Thyroid gland (tissue), 4 donors: Measurements from ENCODE around the gene APC2. TPM values are rescaled to one million over a fixed set of nuclear protein-coding genes. Genes with fewer than 3 reads are reported as not detected.

Experiments used
- DNase-seq, 2 donors: peaks; one replicate each; pipeline ENCODE4 v3.0.0-alpha.2; 2019
- H3K27ac ChIP-seq, 3 donors: fragments of 200-600 bp; sonication (generic); 1 replicate in 2 of 3; 2 replicates in 1 of 3; pipeline ENCODE4 v1.5.1; 2016 to 2019; ENCODE audit warnings: mild to moderate bottlenecking in 1 of 3, moderate library complexity in 1 of 3
- H3K27me3 ChIP-seq: fragments of 200-600 bp; sonication (generic); one replicate; pipeline ENCODE4 v1.5.1; 2019
- H3K36me3 ChIP-seq, 2 donors: fragments of 200-600 bp; sonication (generic); one replicate each; pipeline ENCODE4 v1.5.1; 2016 to 2019
- H3K4me1 ChIP-seq, 2 donors: fragments of 200-600 bp; sonication (generic); one replicate each; pipeline ENCODE4 v1.5.1; 2017 to 2019
- H3K4me3 ChIP-seq, 3 donors: fragments of 200-600 bp; sonication (generic); replicated peaks in 1 of 3; 1 replicate in 2 of 3; 2 replicates in 1 of 3; pipeline ENCODE4 v1.5.1; 2016; ENCODE audit warnings: mild to moderate bottlenecking in 1 of 3
- H3K9me3 ChIP-seq: fragments of 200-600 bp; sonication (generic); one replicate; pipeline ENCODE4 v1.5.1; 2017
- POLR2A ChIP-seq, 2 donors: fragments of 450-650 bp; IDR thresholded peaks; one replicate each; pipeline ENCODE4 v1.6.1; 2017; ENCODE audit warnings: antibody characterized with exemption in 2 of 2, mild to moderate bottlenecking in 2 of 2, moderate library complexity in 1 of 2
- WGBS, 2 donors: methylation state at CpG; one replicate each; pipeline ENCODE4 v1.1.5; 2017; 5-methylcytosine and 5-hydroxymethylcytosine counted together
- intact Hi-C: fragments of 100-400 bp; cut with DNase I; formaldehyde crosslinking; loops from one replicate; pipeline ENCODE4 v1.15.1; 2023
- total RNA-seq, 4 donors: library from RNA; depleted of rRNA; stranded (reverse); fragments of >200 nt; gene quantifications; one replicate each; pipeline ENCODE4 v1.2.3, GENCODE V29; 2016
- TF ChIP-seq, protein P1 (sequence below), 6 experiments: fragments of 200-600 bp in 3 of 6; fragments of 450-650 bp in 3 of 6; sonication (generic) in 3 of 6; IDR thresholded peaks; one replicate each; pipeline ENCODE4 v1.5.1; 2016 to 2019; ENCODE audit warnings: antibody characterized with exemption in 6 of 6, mild to moderate bottlenecking in 2 of 6, inconsistent platforms in 1 of 6, moderate library complexity in 1 of 6

Gene APC2
- total RNA-seq, 4 donors from 2014 or later: under 0.01 to 0.20 (median 0.08) TPM; not detected in 1

DNA sequence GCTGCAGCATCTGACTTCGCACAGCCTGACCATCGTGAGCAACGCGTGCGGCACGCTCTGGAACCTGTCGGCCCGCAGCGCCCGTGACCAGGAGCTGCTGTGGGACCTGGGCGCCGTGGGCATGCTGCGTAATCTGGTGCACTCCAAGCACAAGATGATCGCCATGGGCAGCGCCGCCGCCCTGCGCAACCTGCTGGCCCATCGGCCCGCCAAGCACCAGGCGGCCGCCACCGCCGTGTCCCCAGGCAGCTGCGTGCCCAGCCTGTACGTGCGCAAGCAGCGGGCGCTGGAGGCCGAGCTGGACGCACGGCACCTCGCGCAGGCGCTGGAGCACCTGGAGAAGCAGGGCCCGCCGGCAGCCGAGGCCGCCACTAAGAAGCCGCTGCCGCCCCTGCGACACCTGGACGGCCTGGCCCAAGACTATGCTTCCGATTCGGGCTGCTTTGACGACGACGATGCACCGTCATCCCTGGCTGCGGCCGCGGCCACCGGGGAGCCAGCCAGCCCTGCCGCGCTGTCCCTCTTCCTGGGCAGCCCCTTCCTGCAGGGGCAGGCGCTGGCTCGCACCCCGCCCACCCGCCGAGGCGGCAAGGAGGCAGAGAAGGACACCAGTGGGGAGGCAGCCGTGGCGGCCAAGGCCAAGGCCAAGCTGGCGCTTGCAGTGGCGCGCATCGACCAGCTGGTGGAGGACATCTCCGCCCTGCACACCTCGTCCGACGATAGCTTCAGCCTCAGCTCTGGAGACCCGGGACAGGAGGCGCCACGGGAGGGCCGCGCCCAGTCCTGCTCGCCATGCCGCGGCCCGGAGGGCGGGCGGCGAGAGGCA lies 15.5 kb downstream of the APC2 start:
- H3K27me3 ChIP-seq: peaks cover 37% of the 10 kb centered on the region
- TF ChIP-seq, protein P1, sequence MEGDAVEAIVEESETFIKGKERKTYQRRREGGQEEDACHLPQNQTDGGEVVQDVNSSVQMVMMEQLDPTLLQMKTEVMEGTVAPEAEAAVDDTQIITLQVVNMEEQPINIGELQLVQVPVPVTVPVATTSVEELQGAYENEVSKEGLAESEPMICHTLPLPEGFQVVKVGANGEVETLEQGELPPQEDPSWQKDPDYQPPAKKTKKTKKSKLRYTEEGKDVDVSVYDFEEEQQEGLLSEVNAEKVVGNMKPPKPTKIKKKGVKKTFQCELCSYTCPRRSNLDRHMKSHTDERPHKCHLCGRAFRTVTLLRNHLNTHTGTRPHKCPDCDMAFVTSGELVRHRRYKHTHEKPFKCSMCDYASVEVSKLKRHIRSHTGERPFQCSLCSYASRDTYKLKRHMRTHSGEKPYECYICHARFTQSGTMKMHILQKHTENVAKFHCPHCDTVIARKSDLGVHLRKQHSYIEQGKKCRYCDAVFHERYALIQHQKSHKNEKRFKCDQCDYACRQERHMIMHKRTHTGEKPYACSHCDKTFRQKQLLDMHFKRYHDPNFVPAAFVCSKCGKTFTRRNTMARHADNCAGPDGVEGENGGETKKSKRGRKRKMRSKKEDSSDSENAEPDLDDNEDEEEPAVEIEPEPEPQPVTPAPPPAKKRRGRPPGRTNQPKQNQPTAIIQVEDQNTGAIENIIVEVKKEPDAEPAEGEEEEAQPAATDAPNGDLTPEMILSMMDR (IDR thresholded peaks at IDR 0.05): peak in 4 of 6 experiments; percentile 11 to 53 (median 30)
- no peak for TF ChIP-seq POLR2A (IDR thresholded peaks at IDR 0.05)
- no peaks in the 10 kb centered on the region for H3K36me3 ChIP-seq
- intact Hi-C loops: no loop called here
- no peaks in the 10 kb centered on the region for H3K9me3 ChIP-seq
- H3K4me3 ChIP-seq: no peak overlapping the region
- DNase-seq: peak; percentile 45 to 47
- H3K4me1 ChIP-seq: peaks cover 19 to 42% of the 10 kb centered on the region in 2 donors
- WGBS, 2 donors: 55% methylated on average over 13 of the region's 83 CpGs; no CpG with 5 or more reads in 1 of the 2 donors
- no peak overlapping the region for H3K27ac ChIP-seq

DNA sequence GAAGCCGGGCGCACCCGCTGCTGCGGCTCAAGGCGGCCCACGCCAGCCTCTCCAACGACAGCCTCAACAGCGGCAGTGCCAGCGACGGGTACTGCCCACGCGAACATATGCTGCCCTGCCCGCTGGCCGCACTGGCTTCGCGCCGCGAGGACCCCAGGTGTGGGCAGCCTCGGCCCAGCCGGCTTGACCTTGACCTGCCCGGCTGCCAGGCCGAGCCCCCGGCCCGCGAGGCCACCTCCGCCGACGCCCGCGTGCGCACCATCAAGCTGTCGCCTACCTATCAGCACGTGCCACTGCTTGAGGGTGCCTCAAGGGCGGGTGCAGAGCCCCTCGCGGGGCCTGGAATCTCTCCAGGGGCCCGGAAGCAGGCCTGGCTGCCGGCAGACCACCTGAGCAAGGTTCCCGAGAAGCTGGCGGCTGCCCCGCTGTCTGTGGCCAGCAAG lies 16.1 kb downstream of the APC2 start:
- Histone ChIP-seq H3K4me3 (no peak overlapping the region), H3K4me1 (peaks cover 26 to 49% of the 10 kb centered on the region in 2 donors), H3K9me3 (no peaks in the 10 kb centered on the region), H3K27me3 (peaks cover 43% of the 10 kb centered on the region), H3K36me3 (no peaks in the 10 kb centered on the region), H3K27ac (no peak overlapping the region)
- DNase-seq: no peak
- TF ChIP-seq POLR2A (IDR thresholded peaks at IDR 0.05): no peak
- TF ChIP-seq, protein P1 (IDR thresholded peaks at IDR 0.05): no peak
- 31% methylated on average over 7 of the region's 41 CpGs; no CpG with 5 or more reads in 1 of the 2 donors for WGBS, 2 donors
- intact Hi-C loops: no loop called here

DNA sequence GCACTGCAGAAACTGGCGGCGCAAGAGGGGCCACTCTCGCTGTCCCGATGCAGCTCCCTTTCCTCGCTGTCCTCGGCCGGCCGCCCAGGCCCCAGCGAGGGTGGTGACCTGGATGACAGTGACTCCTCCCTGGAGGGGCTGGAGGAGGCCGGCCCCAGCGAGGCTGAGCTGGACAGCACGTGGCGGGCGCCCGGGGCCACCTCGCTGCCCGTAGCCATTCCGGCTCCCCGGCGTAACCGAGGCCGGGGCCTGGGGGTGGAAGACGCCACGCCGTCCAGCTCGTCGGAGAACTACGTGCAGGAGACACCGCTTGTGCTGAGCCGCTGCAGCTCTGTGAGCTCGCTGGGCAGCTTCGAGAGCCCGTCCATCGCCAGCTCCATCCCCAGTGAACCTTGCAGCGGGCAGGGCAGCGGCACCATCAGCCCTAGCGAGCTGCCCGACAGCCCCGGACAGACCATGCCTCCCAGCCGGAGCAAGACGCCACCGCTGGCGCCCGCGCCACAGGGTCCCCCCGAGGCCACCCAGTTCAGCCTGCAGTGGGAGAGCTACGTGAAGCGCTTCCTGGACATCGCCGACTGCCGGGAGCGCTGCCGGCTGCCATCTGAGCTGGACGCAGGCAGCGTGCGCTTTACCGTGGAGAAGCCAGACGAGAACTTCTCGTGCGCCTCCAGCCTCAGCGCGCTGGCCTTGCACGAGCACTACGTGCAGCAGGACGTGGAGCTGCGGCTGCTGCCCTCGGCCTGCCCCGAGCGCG lies 16.7 kb downstream of the APC2 start:
- Histone ChIP-seq H3K9me3 (no peaks in the 10 kb centered on the region), H3K4me3 (no peak overlapping the region), H3K4me1 (peaks cover 29 to 55% of the 10 kb centered on the region in 2 donors), H3K27me3 (peaks cover 47% of the 10 kb centered on the region), H3K27ac (no peak overlapping the region), H3K36me3 (no peaks in the 10 kb centered on the region)
- WGBS, 2 donors: 25 to 40% methylated on average over 4 to 8 of the region's 70 CpGs
- intact Hi-C loops: no loop called here
- no peak for DNase-seq
- TF ChIP-seq, protein P1 (IDR thresholded peaks at IDR 0.05): no peak
- TF ChIP-seq POLR2A (IDR thresholded peaks at IDR 0.05): no peak

DNA sequence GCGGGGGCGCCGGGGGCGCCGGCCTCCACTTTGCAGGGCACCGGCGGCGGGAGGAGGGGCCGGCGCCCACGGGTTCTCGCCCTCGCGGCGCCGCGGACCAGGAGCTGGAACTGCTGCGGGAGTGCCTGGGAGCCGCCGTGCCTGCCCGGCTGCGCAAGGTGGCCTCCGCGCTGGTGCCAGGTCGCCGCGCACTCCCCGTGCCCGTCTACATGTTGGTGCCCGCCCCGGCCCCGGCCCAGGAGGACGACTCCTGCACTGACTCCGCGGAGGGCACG lies 17.2 kb downstream of the APC2 start:
- peaks cover 29 to 58% of the 10 kb centered on the region in 2 donors for H3K4me1 ChIP-seq

More for the DNA sequence above, 17.2 kb downstream of the APC2 start:
- no peak overlapping the region for H3K27ac ChIP-seq
- TF ChIP-seq, protein P1 (IDR thresholded peaks at IDR 0.05): no peak
- TF ChIP-seq POLR2A (IDR thresholded peaks at IDR 0.05): no peak
- peaks cover 51% of the 10 kb centered on the region for H3K27me3 ChIP-seq
- intact Hi-C loops: no loop called here
- DNase-seq: no peak
- H3K9me3 ChIP-seq: no peaks in the 10 kb centered on the region
- no CpG with 5 or more reads among the region's 36 CpGs for WGBS, 2 donors
- H3K36me3 ChIP-seq: no peaks in the 10 kb centered on the region
- H3K4me3 ChIP-seq: no peak overlapping the region
